ENCODE measurements around the gene MGAT3.

DNA sequence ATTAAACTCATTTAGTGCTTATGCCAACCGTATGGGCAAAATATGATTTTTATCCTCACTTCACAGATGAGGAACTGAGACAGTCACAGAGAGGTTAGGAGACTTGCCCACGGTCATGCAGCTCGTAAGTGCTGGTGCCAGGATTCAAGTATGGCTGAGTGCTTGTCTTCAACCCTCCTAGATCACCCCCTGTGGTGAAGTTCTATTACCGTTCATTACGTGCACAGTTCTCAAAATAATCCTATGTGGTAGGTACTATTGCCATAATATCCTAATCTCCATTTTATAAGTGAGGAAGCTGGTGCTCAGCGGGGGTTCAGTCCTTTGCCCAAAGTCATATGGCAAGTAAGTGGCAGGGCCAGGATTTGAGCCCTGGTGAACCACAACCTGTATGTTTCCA is 46.8 kb downstream of the MGAT3 start:
- TF ChIP-seq, protein P1, sequence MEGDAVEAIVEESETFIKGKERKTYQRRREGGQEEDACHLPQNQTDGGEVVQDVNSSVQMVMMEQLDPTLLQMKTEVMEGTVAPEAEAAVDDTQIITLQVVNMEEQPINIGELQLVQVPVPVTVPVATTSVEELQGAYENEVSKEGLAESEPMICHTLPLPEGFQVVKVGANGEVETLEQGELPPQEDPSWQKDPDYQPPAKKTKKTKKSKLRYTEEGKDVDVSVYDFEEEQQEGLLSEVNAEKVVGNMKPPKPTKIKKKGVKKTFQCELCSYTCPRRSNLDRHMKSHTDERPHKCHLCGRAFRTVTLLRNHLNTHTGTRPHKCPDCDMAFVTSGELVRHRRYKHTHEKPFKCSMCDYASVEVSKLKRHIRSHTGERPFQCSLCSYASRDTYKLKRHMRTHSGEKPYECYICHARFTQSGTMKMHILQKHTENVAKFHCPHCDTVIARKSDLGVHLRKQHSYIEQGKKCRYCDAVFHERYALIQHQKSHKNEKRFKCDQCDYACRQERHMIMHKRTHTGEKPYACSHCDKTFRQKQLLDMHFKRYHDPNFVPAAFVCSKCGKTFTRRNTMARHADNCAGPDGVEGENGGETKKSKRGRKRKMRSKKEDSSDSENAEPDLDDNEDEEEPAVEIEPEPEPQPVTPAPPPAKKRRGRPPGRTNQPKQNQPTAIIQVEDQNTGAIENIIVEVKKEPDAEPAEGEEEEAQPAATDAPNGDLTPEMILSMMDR (IDR thresholded peaks at IDR 0.05): no peak
- TF ChIP-seq POLR2AphosphoS5 (IDR thresholded peaks at IDR 0.05) (no peak), POLR2A (IDR thresholded peaks at IDR 0.05) (no peak)
